ENCODE data around the gene IFIT5. TPM values are rescaled to one million over a fixed set of nuclear protein-coding genes. Genes with fewer than 3 reads are reported as not detected.

IFIT5 gene
- total RNA-seq, 4 donors from 2014 or later: 6.1 to 10.3 (median 7.3) TPM

GRCh38 chr10:89468191-89468965, 54.0 kb downstream of the IFIT5 start:
- TF ChIP-seq POLR2A (IDR thresholded peaks at IDR 0.05): no peak
- no peak for TF ChIP-seq CTCF (IDR thresholded peaks at IDR 0.05)
- intact Hi-C loops (cut with DNase I; ENCODE audit: low total_unique reads): no loop called here
- no peak for DNase-seq (ENCODE audit: low spot score in 2 of 2)
- 94 to 95% methylated on average over 9 of the region's 9 CpGs for WGBS, 2 donors
- no peak overlapping the region for H3K4me3 ChIP-seq (ENCODE audit: low read depth, poor library complexity, severe bottlenecking)

- DNase-seq (ENCODE audit: low spot score in 2 of 2): no peak
- intact Hi-C loops (cut with DNase I; ENCODE audit: low total_unique reads): no loop called here
- TF ChIP-seq POLR2A (IDR thresholded peaks at IDR 0.05): no peak
- TF ChIP-seq CTCF (IDR thresholded peaks at IDR 0.05): no peak
- no peak overlapping the region for H3K4me3 ChIP-seq (ENCODE audit: low read depth, poor library complexity, severe bottlenecking)
Measured at GRCh38 chr10:89469517-89469916, 55.1 kb downstream of the IFIT5 start.

Other genes with a start within 250 kb of the IFIT5 start
- gene CH25H, start 207.3 kb upstream of the IFIT5 start, total RNA-seq: 1 to 10 TPM in 2 of 4 donors, under 1 TPM in 2; 0.45 to 2.8 (median 0.97) TPM
- gene LIPA, start 162.8 kb upstream of the IFIT5 start, total RNA-seq: 10 to 100 TPM; 12.5 to 22.8 (median 18.0) TPM
- gene IFIT2, start 112.5 kb upstream of the IFIT5 start, total RNA-seq: 1 to 10 TPM in 3 of 4 donors, under 1 TPM in 1; 0.67 to 2.2 (median 1.9) TPM
- 1 to 10 TPM; 1.1 to 8.2 (median 3.7) TPM for gene IFIT3, start 86.6 kb upstream of the IFIT5 start, total RNA-seq
- not detected for gene IFIT1B, start 36.5 kb upstream of the IFIT5 start, total RNA-seq
- gene IFIT1, start 21.9 kb upstream of the IFIT5 start, total RNA-seq: 1 to 10 TPM in 3 of 4 donors, under 1 TPM in 1; 0.72 to 6.2 (median 4.7) TPM
- 1 to 10 TPM in 2 of 4 donors, under 1 TPM in 2; 0.13 to 1.5 (median 0.90) TPM for gene SLC16A12, start 121.0 kb downstream of the IFIT5 start, total RNA-seq
- gene PANK1, start 230.7 kb downstream of the IFIT5 start, total RNA-seq: 10 to 100 TPM; 10.8 to 36.3 (median 30.2) TPM